OCI-LY1 (cell line): ENCODE data around the gene PLPP7.

ENCODE experiments used
- CTCF ChIP-seq: fragments of 200-600 bp; sonication (generic), shearing (Covaris generic); IDR thresholded peaks from 2 replicates; pipeline ENCODE4 v1.5.1; 2017; ENCODE audit warnings: mild to moderate bottlenecking, antibody characterized with exemption, low read length, moderate library complexity, mixed read lengths
- EZH2 ChIP-seq: fragments of 200-600 bp; sonication (generic), shearing (Covaris generic); IDR thresholded peaks from 2 replicates; pipeline ENCODE4 v1.8.0; 2017; ENCODE audit warnings: borderline replicate concordance, mixed run types, mild to moderate bottlenecking, antibody characterized with exemption, low read length, moderate library complexity, mixed read lengths

- TF ChIP-seq CTCF (no peak), EZH2 (no peak)
These were observed 23.6 kb downstream of the PLPP7 start for GRCh38 chr9:131312822-131313770.
